HG03108 (cell line): ENCODE measurements around the gene ZNF335.

Experiments
- ATAC-seq: cut with Tn5 transposase; IDR thresholded peaks from one replicate; pipeline ENCODE4 v1.9.1; 2021; ENCODE audit warnings: moderate library complexity; ENCODE audit not compliant: unreplicated experiment

ZNF335 gene, protein sequence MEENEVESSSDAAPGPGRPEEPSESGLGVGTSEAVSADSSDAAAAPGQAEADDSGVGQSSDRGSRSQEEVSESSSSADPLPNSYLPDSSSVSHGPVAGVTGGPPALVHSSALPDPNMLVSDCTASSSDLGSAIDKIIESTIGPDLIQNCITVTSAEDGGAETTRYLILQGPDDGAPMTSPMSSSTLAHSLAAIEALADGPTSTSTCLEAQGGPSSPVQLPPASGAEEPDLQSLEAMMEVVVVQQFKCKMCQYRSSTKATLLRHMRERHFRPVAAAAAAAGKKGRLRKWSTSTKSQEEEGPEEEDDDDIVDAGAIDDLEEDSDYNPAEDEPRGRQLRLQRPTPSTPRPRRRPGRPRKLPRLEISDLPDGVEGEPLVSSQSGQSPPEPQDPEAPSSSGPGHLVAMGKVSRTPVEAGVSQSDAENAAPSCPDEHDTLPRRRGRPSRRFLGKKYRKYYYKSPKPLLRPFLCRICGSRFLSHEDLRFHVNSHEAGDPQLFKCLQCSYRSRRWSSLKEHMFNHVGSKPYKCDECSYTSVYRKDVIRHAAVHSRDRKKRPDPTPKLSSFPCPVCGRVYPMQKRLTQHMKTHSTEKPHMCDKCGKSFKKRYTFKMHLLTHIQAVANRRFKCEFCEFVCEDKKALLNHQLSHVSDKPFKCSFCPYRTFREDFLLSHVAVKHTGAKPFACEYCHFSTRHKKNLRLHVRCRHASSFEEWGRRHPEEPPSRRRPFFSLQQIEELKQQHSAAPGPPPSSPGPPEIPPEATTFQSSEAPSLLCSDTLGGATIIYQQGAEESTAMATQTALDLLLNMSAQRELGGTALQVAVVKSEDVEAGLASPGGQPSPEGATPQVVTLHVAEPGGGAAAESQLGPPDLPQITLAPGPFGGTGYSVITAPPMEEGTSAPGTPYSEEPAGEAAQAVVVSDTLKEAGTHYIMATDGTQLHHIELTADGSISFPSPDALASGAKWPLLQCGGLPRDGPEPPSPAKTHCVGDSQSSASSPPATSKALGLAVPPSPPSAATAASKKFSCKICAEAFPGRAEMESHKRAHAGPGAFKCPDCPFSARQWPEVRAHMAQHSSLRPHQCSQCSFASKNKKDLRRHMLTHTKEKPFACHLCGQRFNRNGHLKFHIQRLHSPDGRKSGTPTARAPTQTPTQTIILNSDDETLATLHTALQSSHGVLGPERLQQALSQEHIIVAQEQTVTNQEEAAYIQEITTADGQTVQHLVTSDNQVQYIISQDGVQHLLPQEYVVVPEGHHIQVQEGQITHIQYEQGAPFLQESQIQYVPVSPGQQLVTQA (N-terminal part only)

DNA sequence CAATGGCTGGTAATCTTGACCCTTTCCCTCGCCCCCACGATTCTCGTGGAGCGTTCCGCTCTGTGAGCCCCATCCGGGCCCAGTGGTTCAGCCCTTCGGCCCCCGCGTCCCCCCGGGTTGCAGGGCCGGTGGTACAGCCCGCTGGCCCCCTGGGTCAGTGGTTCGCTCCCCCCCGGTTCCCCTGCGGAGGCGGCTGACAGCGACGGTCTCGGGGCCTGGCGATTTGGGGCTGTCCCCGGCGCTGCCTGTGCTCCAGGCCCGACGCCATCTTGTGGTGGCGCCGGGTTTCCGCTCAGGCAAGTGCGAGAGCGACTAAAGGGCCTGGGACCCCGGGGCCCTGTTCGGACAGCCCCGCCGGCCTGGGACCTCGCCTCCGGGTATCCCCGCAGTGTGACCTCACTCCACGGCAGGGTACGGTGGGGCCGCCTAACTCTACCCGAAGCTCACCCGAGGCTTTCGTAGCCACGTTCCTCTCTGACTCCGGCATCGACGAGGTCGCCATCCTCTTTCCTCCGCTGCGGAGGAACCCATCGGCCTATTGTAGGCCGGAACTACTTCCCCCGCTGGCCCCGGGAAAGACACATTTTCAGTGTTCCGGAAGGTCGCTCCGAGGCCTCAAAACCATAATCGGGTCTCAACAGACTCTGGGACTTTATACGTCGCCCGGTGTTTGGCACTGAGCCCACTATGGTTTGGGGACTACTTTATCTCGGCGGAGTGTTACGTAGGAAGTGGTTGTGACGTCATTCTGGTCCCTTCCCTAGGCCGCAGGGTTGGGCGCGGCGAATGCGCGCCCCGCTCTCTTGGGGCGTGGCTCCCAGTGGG, at the start of gene ZNF335:
Gene ZNF335, minus strand, starts transcription at position 529 of the 825 bp plus-strand sequence. CDS start 793 bp downstream, outside the sequence.
- ATAC-seq: peak; percentile 51

DNA sequence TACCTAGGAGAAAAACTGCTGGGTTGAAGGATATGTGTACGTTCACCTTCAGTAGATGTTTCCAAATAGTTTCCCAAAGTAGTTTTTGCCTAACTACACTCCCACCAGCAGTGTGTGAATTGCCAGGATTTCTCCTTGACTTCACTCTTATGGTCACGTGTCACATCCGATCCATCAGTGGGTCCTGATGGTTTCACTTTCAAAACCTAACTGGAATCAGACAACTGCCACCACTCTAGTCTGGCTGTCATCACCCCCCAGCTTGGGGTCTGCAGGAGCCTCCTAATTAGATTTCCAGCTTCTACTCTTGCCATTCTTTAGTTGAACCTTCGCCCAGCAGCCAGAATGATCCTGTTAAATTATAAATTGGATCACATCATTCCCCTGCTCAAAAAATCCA, 48.6 kb upstream of the ZNF335 start:
- no peak for ATAC-seq

DNA sequence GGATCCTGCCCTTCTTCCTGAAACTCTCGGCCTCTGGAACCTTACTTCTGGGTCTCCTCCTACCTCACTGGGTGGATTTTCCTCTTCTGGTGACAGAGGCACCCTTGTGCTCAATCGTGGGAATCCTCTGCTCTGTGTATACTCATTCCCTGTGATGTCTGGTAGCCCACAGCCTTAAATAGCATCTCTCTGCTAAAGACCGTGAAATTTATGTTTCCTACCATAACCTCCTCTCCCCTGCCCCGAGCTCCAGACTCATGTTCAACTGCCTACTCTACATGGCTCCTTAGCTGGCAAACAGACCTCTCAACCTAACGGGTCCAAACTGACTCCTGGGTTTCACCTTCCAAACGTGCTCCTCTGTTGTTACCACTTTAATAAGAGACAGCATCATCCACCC, 46.6 kb upstream of the ZNF335 start:
- no peak for ATAC-seq

DNA sequence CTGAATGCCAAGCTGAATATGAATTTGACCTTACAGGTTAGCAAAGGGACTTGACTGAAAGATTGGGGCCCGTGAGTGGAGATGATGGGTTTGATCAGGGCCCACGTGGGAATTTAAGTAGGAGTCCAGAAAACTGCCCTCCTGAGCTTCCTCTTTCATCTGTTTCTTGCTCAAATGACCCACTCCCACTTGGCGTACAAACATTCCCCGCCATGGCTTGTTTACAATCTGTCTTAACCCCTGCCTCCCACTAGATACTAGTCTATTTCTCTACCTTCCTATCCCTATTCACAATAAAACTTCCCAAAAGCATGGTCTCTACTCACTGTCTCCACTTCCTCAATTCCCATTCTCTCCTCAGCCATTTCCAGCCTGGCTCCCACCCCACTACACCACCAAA, 46.1 kb upstream of the ZNF335 start:
- no peak for ATAC-seq

DNA sequence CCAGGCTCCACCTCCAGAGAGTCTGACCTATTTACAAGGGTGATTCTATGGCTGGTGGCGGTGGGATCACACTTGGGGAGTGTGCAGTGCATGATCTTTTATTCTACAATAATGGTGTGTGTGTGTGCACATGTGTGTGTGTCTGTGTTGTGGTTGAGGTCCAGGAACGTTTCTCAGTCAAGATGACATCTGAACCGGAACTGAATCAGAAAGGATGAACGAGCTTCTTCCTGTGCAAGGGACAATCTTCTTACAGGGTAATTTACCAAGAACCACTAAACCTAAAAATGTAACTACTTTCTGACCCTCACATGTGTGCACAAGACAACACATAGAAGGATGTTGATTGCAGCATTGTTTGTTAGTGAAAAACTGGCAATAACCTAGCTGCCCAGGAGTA, 45.3 kb upstream of the ZNF335 start:
- no peak for ATAC-seq

DNA sequence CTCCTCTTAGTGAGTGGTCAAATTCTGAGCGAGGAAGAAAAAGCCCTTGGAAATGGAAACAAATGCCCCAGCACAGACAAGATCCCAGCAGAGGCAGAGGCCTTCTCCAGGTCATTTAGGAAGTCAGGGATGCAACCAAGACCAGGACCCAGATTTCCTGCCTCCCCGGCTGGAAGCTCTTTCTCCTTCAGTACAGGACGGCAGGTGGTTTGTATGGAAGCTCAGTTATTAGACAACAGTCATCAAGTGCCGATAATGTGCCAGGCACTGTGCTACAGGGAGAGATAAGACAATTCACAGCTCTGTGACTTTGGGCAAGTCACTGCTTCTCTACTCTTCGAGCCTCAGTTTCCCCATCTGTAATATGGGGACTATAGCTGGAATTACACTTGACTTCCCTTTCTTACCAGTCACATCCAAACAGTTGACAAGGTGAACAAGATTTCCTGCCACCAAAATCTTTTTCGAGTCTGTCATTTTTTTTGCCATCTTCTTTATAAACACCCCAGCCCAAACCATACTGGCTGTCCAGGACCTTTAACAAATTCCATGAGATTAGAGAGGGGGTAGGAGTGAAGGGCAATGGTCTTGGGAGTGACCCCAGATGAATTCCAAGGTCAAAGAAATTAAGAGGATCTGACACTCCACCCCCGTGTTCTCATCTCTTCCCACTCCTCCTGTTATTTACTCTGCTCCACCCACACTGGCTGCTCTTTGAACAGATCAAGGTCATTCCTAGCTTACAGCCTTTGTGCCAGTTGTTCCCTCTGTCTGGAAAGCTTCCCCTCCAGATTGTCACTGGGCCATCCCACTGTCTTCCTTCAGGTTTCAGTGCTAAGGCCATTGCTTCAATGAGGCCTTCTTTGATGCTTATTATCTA, 42.8 kb upstream of the ZNF335 start:
- ATAC-seq: no peak

DNA sequence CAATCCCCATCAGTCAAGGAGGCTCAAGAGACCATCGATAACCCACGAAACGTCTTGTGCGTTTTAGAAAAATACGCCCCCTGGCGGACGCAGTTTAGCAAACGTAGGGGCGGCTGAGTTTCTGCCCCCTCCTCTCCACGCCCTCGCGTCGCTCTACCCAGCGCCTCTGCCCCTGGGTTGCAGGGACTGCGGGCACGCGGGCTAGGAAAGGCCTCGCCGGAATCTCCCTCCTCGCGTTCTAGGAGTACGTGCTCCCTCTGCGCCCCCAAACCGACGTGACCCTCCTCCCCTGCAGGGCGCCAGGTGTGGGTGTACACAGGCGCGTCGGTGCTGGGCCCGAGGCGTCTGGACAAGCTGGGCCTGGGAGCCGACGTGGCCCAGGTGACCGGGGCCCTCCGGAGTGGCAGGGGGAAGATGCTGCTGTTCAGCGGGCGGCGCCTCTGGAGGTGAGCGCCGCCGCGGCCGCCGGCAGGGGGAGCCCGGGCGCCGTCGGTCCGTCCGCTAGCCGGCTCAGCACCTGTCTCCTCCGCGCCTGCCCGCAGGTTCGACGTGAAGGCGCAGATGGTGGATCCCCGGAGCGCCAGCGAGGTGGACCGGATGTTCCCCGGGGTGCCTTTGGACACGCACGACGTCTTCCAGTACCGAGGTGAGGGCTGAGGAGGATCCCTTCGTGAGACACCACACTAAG, 42.0 kb upstream of the ZNF335 start:
- ATAC-seq: peak; percentile 71

DNA sequence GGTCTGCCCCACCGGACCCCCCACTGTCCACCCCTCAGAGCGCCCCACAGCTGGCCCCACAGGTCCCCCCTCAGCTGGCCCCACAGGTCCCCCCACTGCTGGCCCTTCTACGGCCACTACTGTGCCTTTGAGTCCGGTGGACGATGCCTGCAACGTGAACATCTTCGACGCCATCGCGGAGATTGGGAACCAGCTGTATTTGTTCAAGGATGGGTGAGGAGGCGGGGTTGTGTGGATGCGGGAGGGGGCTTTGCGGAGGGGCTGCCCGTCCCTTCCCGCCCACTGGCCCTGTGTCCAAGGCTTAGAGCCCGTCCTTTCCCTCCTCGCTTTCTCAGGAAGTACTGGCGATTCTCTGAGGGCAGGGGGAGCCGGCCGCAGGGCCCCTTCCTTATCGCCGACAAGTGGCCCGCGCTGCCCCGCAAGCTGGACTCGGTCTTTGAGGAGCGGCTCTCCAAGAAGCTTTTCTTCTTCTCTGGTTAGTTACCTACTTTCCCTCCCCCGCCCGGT, 41.4 kb upstream of the ZNF335 start:
- ATAC-seq: no peak

DNA sequence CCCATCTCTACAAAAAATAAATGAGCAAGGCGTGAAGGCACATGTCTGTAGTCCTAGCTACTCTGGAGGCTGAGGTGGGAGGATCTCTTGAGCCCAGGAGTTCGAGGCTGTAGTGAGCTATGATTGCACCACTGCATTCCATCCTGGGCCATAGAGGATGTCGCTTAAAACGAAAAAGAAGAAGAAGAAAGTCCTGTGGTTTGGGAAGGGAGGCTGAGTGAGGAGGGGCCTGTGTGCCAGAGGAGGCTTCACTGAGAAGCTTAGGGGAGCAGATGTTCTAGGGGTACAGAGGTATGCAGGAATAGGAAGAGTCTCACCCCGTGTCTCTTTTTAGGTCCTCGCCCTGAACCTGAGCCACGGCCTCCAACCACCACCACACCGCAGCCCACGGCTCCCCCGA, 40.9 kb upstream of the ZNF335 start:
- no peak for ATAC-seq

DNA sequence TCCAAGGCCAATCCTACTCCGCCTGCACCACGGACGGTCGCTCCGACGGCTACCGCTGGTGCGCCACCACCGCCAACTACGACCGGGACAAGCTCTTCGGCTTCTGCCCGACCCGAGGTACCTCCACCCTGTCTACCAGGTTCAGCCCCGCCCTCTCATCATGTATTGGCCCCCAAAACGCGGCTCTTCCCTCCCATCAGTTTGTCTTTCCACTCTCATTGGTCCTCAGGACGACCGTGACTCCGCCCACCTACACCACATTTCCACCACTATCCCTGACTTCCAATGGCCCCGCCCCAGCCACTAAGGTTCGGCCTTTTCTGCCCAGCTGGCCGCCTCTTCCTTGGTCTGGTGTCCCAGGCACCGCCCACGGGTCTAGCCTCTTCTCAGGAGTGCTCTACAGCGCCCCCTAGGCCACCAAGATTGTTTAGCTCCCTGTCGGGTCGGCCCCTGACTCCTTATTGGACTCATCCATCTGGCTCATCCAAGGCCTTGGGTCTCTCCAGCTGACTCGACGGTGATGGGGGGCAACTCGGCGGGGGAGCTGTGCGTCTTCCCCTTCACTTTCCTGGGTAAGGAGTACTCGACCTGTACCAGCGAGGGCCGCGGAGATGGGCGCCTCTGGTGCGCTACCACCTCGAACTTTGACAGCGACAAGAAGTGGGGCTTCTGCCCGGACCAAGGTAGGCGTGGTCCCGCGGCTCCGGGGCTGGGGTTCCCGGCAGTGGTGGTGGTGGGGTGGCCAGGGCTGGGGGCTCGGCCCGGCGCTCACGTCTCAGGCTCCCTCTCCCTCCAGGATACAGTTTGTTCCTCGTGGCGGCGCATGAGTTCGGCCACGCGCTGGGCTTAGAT, 39.9 kb upstream of the ZNF335 start:
- no peak for ATAC-seq

DNA sequence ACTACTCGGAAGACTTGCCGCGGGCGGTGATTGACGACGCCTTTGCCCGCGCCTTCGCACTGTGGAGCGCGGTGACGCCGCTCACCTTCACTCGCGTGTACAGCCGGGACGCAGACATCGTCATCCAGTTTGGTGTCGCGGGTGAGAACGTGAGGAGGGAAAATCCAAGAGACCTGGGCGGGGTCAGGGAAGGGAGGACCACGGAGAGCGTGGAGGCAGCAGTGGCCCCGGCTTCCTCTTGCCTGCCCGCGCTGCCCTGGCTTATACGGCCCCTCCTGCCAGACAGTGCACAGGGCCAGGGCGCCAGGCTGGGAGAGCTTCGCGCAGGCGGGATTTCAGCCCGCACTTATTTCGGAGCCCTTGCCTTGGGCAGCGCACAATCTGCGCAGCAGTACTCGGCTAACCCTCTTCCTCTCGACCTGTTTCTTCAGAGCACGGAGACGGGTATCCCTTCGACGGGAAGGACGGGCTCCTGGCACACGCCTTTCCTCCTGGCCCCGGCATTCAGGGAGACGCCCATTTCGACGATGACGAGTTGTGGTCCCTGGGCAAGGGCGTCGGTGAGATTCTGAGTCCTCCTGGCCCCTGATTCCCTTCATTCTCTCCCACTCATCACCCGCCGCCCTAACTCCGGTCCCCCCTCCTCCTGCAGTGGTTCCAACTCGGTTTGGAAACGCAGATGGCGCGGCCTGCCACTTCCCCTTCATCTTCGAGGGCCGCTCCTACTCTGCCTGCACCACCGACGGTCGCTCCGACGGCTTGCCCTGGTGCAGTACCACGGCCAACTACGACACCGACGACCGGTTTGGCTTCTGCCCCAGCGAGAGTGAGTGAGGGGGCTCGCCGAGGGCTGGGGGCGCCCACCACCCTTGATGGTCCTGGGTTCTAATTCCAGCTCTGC, 38.7 kb upstream of the ZNF335 start:
- ATAC-seq: no peak

DNA sequence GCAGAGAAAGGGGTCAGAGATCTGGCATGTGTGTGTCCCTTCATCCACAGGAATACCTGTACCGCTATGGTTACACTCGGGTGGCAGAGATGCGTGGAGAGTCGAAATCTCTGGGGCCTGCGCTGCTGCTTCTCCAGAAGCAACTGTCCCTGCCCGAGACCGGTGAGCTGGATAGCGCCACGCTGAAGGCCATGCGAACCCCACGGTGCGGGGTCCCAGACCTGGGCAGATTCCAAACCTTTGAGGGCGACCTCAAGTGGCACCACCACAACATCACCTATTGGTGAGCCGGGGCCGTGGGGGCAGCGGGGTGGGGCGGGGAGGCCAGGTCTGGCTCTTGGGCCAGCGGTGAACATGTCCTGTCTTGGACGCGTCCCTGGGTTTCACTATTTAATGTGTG, 37.8 kb upstream of the ZNF335 start:
- no peak for ATAC-seq

DNA sequence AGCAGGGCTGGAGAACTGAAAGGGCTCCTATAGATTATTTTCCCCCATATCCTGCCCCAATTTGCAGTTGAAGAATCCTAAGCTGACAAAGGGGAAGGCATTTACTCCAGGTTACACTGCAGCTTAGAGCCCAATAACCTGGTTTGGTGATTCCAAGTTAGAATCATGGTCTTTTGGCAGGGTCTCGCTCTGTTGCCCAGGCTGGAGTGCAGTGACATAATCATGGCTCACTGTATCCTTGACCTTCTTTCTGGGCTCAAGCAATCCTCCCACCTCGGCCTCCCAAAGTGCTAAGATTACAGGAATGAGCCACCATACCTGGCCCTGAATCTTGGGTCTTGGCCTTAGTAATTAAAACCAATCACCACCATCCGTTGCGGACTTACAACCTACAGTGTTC, 35.7 kb upstream of the ZNF335 start:
- no peak for ATAC-seq

DNA sequence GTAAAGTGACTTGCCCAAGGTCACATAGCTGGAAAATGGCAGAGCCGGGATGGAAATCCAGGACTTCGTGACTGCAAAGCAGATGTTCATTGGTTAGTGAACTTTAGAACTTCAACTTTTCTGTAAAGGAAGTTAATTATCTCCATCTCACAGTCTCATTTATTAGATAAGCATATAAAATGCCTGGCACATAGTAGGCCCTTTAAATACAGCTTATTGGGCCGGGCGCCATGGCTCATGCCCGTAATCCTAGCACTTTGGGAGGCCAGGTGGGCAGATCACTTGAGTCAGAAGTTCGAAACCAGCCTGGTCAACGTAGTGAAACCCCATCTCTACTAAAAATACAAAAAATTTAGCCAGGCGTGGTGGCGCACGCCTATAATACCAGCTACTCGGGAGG, 35.0 kb upstream of the ZNF335 start:
- ATAC-seq: no peak

DNA sequence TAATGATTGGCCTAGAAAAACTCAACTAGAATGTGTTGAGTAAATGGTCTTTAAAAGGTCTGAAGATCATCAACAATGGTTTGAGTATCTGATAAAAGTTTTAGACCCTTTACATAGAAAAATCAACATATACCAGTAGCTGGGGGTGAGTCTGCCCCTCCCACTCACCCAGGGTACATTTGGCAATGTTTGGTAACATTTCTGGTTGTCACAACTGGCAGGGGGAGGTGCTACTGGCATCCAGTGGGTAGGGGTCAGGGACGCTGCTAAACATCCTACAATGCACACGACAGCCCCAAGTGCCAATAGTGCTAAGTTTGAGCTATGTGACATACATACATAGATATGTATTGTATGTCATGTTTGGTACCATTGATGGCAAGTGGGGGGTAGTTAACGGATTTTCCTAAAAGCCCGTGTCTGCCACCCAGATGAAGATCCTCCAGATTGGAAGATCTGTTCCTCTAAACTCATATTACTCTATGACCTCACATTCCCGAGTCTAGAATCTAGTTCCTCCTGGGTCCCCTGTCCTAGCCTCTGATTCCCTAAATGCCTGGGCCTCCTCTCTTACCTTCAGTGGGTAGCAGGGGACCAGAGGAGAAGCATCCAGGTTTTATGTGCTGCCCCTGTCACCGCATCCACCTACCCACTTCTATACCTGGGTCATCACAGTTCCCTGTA, 34.2 kb upstream of the ZNF335 start:
- no peak for ATAC-seq

DNA sequence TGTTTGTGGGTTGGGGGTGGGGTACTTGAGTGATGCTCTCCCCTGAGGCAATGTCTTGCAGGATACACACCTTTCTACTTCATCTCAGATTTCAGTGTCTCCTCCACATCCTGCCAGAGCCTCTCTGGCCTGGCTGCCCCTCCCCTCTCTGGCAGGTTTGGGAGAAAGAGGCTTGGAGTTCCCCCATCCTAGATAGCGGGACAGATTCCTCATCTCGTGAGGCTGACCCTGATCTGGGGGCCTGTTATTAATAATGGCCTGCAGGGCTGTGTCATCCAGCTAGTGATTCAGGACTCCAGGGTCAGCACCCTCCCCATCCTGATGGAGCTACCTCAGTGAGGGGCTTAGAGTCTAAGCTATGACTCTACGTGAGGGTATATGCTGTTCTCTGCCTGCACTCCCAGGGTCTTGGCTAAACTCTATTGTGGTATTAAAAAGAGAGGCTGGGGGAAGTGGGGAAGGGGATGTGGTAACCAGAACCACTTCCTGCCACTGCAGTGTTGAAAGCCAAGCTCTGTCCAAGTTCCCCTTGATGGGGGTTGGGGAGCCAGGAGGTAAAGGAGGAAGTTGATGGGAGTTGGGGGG, 33.0 kb upstream of the ZNF335 start:
- no peak for ATAC-seq
